HepG2 (cell line): ENCODE results near the gene ZNF429. TPM values are rescaled to one million over a fixed set of nuclear protein-coding genes. Genes with fewer than 3 reads are reported as not detected.

ENCODE experiments used
- ATAC-seq: fragments of 200-7000 bp; cut with Tn5 transposase; 3 replicates; pipeline ENCODE4 v1.9.1; 2020; ENCODE audit warnings: mild to moderate bottlenecking, moderate library complexity
- BruUV-seq: library from RNA; stranded (reverse); fragments of 400-500 nt; replicated peaks from 2 replicates; lab custom pipeline; 2021; lab: Mats Ljungman, UMichigan
- CTCF ChIA-PET: fragments of 300-600 bp; formaldehyde crosslinking; extraction: SDS; loops from one replicate; lab custom pipeline; 2021; ENCODE audit warnings: low total read pairs, inconsistent platforms, low intra/inter-chr PET ratio; lab: Yijun Ruan, JAX
- POLR2A ChIA-PET: fragments of 350-600 bp; sonication (Branson Sonifier 250); formaldehyde crosslinking; loops from one replicate; lab custom pipeline; 2020; ENCODE audit warnings: antibody characterized with exemption, inconsistent platforms; lab: Yijun Ruan, JAX
- DNase-seq: peaks from one replicate; pipeline ENCODE4 v3.0.0-alpha.2; 2015; ENCODE audit warnings: low spot score
- FAIRE-seq: peaks from 3 replicates; lab custom pipeline; 2011; peaks lifted over from hg19 to GRCh38; lab: Jason Lieb, UNC
- H2AFZ ChIP-seq: one replicate; pipeline ENCODE4 v1.6.1; 2011; ENCODE audit warnings: low read length, inconsistent platforms
- H3K27ac ChIP-seq: fragments of 300-600 bp; 3 replicates; pipeline ENCODE4 v1.8.0; 2011; ENCODE audit warnings: mixed run types, mild to moderate bottlenecking, mixed read lengths, low read length, inconsistent platforms; ENCODE audit not compliant: insufficient read depth; ENCODE audit errors: extremely low read length
- H3K27me3 ChIP-seq, 2 experiments: fragments of 200-600 bp in 1 of 2; 2 replicates in 1 of 2; 3 replicates in 1 of 2; pipeline versions ENCODE4 v1.6.0 to v1.8.0; 2011; ENCODE audit warnings: low read length in 2 of 2, mild to moderate bottlenecking in 2 of 2, moderate library complexity in 2 of 2, inconsistent platforms in 1 of 2; ENCODE audit not compliant: insufficient read depth in 2 of 2, control insufficient read depth in 1 of 2
- H3K36me3 ChIP-seq, 2 experiments: fragments of 200-600 bp in 1 of 2; replicated peaks in 1 of 2; 2 replicates in 1 of 2; 3 replicates in 1 of 2; pipeline versions ENCODE4 v1.5.1 to v1.8.0; 2011; ENCODE audit warnings: low read length in 2 of 2, inconsistent platforms in 1 of 2; ENCODE audit not compliant: insufficient read depth in 2 of 2, control insufficient read depth in 1 of 2
- H3K4me1 ChIP-seq: 2 replicates; pipeline ENCODE4 v1.5.1; 2012; ENCODE audit warnings: low read length, inconsistent platforms; ENCODE audit not compliant: insufficient read depth
- H3K4me2 ChIP-seq: 2 replicates; pipeline ENCODE4 v1.6.0; 2011; ENCODE audit warnings: low read depth, low read length, inconsistent platforms
- H3K4me3 ChIP-seq, 3 experiments: fragments of 200-600 bp in 1 of 3; sonication (generic), shearing (Covaris generic) in 1 of 3; replicated peaks in 1 of 3; 2 replicates each; pipeline ENCODE4 v1.5.1; 2011 to 2016; ENCODE audit warnings: low read length in 3 of 3, inconsistent platforms in 2 of 3, low read depth in 2 of 3, mild to moderate bottlenecking in 2 of 3, control low read depth in 1 of 3, mixed read lengths in 1 of 3; ENCODE audit not compliant: insufficient read depth in 1 of 3
- H3K79me2 ChIP-seq: one replicate; pipeline ENCODE4 v1.6.1; 2011; ENCODE audit warnings: low read length, inconsistent platforms; ENCODE audit not compliant: insufficient read depth
- H3K9ac ChIP-seq: 2 replicates; pipeline ENCODE4 v1.6.0; 2011; ENCODE audit warnings: mild to moderate bottlenecking, low read depth, low read length, inconsistent platforms; ENCODE audit not compliant: insufficient read depth
- H3K9me3 ChIP-seq: 2 replicates; pipeline ENCODE4 v1.5.1; 2012; ENCODE audit warnings: mild to moderate bottlenecking, low read length
- H4K20me1 ChIP-seq: 2 replicates; pipeline ENCODE4 v1.6.0; 2011; ENCODE audit warnings: inconsistent platforms, mild to moderate bottlenecking, low read length, moderate library complexity; ENCODE audit not compliant: insufficient read depth
- KDM2A ChIP-seq: sonication (generic); formaldehyde crosslinking; IDR thresholded peaks from 2 replicates; pipeline ENCODE4 v1.4.0; 2020; ENCODE audit warnings: low read depth, missing genetic modification reagents, borderline replicate concordance
- SALL1 ChIP-seq: sonication (generic); formaldehyde crosslinking; IDR thresholded peaks from 2 replicates; pipeline ENCODE4 v1.8.0; 2022; ENCODE audit warnings: mild to moderate bottlenecking, missing genetic modification reagents
- SETDB1 ChIP-seq: sonication (generic); formaldehyde crosslinking; IDR thresholded peaks from 2 replicates; pipeline ENCODE4 v1.5.1; 2020; ENCODE audit warnings: missing genetic modification reagents, mild to moderate bottlenecking, borderline replicate concordance
- ZSCAN25 ChIP-seq: sonication (generic); formaldehyde crosslinking; IDR thresholded peaks from 2 replicates; pipeline ENCODE4 v1.8.0; 2022; ENCODE audit warnings: mild to moderate bottlenecking, missing genetic modification reagents
- WGBS: methylation state at CpG from one replicate; pipeline ENCODE4 v1.1.6; 2017; ENCODE audit warnings: low lambda C conversion rate; 5-methylcytosine and 5-hydroxymethylcytosine counted together
- in situ Hi-C: cut with HindIII; loops from 2 replicates; pipeline ENCODE4 v1.10.0; 2017; ENCODE audit warnings: low pct_unique_long_range_greater_than_20kb; ENCODE audit not compliant: extremely low pct_ligation_motif_present
- intact Hi-C: fragments of 100-400 bp; cut with micrococcal nuclease; formaldehyde crosslinking; loops from one replicate; pipeline ENCODE4 v1.10.0; 2022; ENCODE audit not compliant: unreplicated experiment
- polyA plus RNA-seq, 8 experiments: library from polyadenylated mRNA; depleted of rRNA in 3 of 8; stranded (reverse) in 7 of 8; unstranded in 1 of 8; fragments of >200 nt; fragmentation: Illumina TruSeq in 4 of 8; extraction: Trizol in 4 of 8; gene quantifications; 2 replicates each; pipeline versions ENCODE4 v1.2.1 to v1.2.3, GENCODE V29; 2011 to 2016; ENCODE audit warnings: low read depth in 4 of 8, missing spikeins in 1 of 8, mixed read lengths in 1 of 8; ENCODE audit not compliant: insufficient read depth in 1 of 8
- total RNA-seq, 5 experiments: library from RNA; depleted of rRNA; stranded (reverse); fragments of >200 nt; fragmentation: Illumina TruSeq; extraction: Trizol; gene quantifications; 2 replicates each; pipeline ENCODE4 v1.2.3, GENCODE V29; 2016; ENCODE audit warnings: low read depth in 1 of 5
- TF ChIP-seq, protein P1 (sequence below): sonication (generic); formaldehyde crosslinking; IDR thresholded peaks from 2 replicates; pipeline ENCODE4 v1.5.0; 2020; ENCODE audit warnings: missing genetic modification reagents

The ZNF429 gene
- total and polyA plus RNA-seq, 2 of the 13 experiments (the other 11 are each of a cell fraction or from before 2014, with no cell fraction given) = 3.3 to 3.4 TPM

DNA sequence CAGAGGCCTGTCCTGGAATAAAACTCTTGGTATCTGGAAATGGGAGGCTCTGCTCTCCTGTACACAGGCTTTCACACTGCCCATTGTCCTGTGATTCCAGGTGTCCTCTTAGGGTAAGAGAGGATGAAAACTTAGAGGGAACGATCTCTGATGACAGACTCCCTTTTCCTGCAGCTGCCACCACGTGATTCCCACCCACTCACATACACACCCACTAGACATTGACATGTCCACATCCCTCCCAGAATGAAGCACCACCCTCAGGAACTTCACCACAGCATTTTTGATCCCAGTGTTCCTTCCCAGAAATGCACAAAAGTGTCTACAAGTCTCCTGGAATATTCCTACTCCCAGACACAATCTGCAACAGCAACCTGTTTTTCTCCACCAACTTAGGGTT is 8.2 kb downstream of the ZNF429 start:
- Histone ChIP-seq H3K4me2 (no peak overlapping the region), H3K79me2 (no peaks in the 10 kb centered on the region), H3K9me3 (peaks cover 49% of the 10 kb centered on the region), H3K4me3 (no peak overlapping the region), H3K9ac (no peak overlapping the region), H3K4me1 (no peaks in the 10 kb centered on the region), H3K36me3 (no peaks in the 10 kb centered on the region), H3K27ac (no peak overlapping the region), H2AFZ (no peak overlapping the region), H3K27me3 (no peaks in the 10 kb centered on the region), H4K20me1 (no peaks in the 10 kb centered on the region)
- no peak for ATAC-seq
- BruUV-seq = no TSS peak
- intact Hi-C loops (no loop called here), in situ Hi-C loops (no loop called here)
- CTCF ChIA-PET = no interaction called here
- WGBS = 22% methylated on average over 1 of the region's 2 CpGs
- no peak for DNase-seq
- FAIRE-seq = no peak
- POLR2A ChIA-PET = no interaction called here
- TF ChIP-seq SALL1 (CRISPR knock-in tag) (no peak), KDM2A (CRISPR knock-in tag) (no peak), ZSCAN25 (CRISPR knock-in tag) (no peak)

DNA sequence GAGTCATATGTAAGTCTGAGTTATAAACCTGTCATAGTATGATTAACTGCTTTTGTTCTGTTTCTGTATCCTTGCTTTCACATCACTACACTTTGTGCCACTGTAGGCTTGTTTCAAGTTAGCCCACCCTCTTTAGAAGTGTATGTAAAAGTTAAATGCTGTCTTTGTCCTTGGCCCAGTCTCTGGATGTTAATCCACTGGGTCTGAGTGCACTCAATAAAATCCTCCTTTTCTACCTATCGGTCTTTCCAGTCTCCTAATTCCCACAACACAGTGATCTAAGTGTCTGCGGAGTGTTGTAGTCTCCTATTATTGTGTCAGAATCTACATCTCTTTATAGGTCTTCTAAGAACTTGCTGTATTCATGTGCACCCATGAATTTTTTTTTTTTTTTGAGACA is 14.1 kb downstream of the ZNF429 start:
- TF ChIP-seq, protein P1, sequence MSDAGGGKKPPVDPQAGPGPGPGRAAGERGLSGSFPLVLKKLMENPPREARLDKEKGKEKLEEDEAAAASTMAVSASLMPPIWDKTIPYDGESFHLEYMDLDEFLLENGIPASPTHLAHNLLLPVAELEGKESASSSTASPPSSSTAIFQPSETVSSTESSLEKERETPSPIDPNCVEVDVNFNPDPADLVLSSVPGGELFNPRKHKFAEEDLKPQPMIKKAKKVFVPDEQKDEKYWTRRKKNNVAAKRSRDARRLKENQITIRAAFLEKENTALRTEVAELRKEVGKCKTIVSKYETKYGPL (CRISPR knock-in tag) = no peak
- peak; percentile 75; the same call in 1 of the 2 replicates for TF ChIP-seq SETDB1
- TF ChIP-seq, all 625 proteins: peak for 1
- no peak for FAIRE-seq
- Histone ChIP-seq H2AFZ (no peak overlapping the region), H4K20me1 (no peaks in the 10 kb centered on the region), H3K4me2 (no peak overlapping the region), H3K27me3 (no peaks in the 10 kb centered on the region), H3K9ac (no peak overlapping the region), H3K36me3 (peaks cover 0 to 3% of the 10 kb centered on the region in 2 experiments; a peak in 1 of 5 replicates), H3K27ac (no peak overlapping the region), H3K4me1 (no peaks in the 10 kb centered on the region), H3K79me2 (no peaks in the 10 kb centered on the region), H3K4me3 (no peak overlapping the region), H3K9me3 (peaks cover 88% of the 10 kb centered on the region)
- CTCF ChIA-PET = no interaction called here
- 62% methylated on average over 2 of the region's 2 CpGs for WGBS
- POLR2A ChIA-PET = no interaction called here
- no TSS peak for BruUV-seq
- no peak for ATAC-seq
- in situ Hi-C loops (no loop called here), intact Hi-C loops (no loop called here)
- no peak for DNase-seq
